Embryonic facial prominence (tissue), 1 donor: ENCODE data around the gene NRL.

Source experiments
- DNase-seq: peaks from one replicate; pipeline ENCODE4 v3.0.0-alpha.2; 2016; ENCODE audit errors: extremely low spot score

The NRL gene

GRCh38 chr14:24080888-24081738 lies 33.6 kb downstream of the NRL start:
- DNase-seq: no peak

- DNase-seq: no peak
Observed at GRCh38 chr14:24080142-24080530, 34.6 kb downstream of the NRL start.

DNA sequence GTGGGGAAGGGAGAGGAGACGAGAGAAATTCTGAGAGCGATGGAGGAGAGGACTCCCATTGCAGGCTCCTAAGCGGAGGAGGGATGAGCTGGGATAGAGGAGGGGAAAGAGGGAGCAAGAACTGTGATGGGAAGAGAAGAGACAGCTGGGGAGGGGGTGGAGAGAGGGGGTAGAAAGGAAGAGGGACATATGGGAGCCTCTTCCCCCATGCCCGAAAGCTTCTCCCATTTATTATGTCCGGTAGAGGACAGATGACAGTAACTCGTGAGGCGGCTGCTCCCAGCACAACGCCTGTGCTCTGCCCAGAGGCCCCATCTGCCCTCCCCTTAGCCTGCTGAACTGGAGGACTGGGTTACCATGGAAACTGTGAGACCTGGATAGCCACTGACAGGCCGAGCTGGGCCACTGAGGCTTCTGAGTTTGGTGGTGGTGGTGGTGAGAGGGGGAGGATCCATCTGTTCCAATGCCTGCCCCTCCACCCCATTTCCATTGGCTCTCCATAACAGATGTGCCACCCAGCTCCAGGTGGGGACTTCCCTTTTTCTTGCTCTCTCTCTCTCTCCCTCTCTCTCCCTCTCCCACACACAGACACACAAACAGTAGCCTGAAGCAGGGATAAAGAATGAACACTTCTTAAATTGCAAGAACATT lies 35.1 kb downstream of the NRL start:
- no peak for DNase-seq

- DNase-seq: no peak
Observed at GRCh38 chr14:24078146-24078545, 36.6 kb downstream of the NRL start.

GRCh38 chr14:24077086-24077485 lies 37.7 kb downstream of the NRL start:
- no peak for DNase-seq

- no peak for DNase-seq
Observed at GRCh38 chr14:24076302-24076601, 38.5 kb downstream of the NRL start.

DNA sequence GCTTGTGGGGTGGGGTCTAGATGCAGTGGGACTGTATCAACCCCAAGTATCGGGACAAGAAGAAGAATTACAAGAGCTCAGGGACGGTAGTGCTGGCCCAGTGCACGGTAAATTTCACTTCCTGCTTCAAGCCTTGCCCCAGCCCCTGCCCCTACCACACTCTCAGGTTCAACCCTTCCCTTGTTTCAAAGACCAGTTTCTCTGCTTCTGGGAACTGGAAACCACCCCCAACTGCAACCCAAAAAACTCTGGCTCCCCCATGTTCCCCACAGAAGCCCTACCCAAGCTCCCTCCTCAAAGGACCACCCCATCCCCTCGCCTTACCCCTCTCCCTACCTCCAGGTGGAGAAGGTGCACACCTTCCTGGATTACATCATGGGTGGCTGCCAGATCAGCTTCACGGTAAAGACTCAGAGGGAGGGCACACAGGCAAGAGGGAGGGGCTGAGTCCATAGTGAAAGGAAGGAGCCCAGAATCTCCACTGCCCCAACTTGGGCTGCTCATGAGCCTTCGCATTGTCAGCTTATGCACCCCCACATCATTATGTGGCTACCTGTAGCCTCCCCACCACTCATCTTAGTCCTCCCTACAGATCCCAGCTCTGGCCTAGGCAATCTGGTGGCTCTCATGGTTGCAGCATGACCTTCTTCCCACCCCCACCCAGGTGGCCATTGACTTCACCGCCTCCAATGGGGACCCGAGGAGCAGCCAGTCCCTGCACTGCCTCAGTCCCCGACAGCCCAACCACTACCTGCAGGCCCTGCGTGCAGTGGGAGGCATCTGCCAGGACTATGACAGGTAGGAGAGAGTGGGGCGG lies 39.1 kb downstream of the NRL start:
- DNase-seq: no peak

GRCh38 chr14:24074625-24075484 lies 39.9 kb downstream of the NRL start:
- DNase-seq: no peak

GRCh38 chr14:24072881-24073877 lies 41.6 kb downstream of the NRL start:
- no peak for DNase-seq

DNA sequence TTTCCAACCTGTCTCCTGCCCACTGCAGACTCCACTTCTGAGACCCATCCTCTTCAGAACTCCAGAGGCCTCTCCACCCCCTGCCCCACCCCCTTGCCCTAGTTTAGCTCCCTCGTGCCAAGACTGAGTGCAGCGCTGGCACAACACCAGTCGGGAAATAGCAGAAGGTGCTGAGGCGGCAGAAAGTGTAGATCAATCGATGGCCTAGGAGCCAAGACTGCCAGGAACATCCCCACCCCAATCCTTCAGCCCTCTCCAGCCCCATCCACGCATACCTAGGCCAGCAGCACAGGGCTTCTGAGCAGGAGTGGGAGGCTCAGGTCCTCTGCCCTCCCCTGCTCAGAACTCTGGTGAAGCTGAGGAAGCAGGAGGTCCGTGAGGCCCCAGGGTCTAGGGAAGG lies 42.3 kb downstream of the NRL start:
- no peak for DNase-seq

DNA sequence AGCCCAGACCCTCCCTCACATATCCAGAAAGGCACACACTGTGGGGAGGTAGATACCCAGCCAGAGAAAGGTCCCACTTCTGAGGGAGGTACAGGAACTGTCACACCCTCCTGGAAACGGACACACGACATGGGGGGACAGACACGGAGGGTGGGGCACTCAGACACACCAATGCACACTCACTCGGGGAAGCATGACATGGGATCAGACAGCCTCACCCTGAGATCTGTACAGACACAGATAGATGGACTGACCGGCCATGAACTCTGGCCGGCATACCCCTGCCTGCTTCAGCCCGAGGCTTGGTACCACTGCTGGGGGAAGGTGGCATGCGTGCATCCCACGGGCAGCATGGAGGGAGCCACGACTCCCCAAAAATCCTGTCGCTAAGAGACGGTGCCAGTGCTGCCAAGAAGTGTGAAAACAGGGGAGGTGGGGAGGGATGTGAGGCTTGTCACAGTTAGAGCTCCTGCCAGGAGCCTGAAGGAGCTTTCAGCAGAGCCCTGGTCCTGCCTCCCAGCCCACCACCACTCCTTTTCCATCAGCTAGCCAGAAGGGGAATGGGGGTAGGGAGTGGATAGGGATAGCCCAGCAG lies 42.8 kb downstream of the NRL start:
- DNase-seq: no peak

GRCh38 chr14:24071144-24071697 lies 43.5 kb downstream of the NRL start, which contains the start of gene CPNE6:
TSS of gene CPNE6 (plus strand) at chr14:24071562. CDS start at chr14:24072937, 1,375 bp downstream.
- DNase-seq: no peak

GRCh38 chr14:24070285-24071143 lies 44.2 kb downstream of the NRL start:
- no peak for DNase-seq

DNA sequence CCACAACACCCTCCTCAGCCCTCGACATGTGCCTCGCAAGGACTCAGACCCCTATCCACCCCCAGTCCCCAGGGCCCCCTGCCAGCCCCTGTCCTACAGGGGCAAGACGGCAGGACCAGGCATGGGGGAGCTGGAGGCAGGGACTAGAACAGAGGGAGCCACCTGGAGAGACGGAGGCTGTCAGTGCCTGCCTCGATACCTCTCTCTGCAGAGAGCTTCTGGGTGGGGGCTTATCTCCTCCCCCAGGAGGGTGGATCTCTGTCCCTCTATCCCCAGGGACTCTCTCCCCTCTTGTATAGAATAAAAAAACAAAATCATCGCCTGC lies 45.4 kb downstream of the NRL start:
- DNase-seq: no peak

GRCh38 chr14:24068711-24069410 lies 45.9 kb downstream of the NRL start:
- DNase-seq: no peak

GRCh38 chr14:24067133-24068082 lies 47.3 kb downstream of the NRL start:
- no peak for DNase-seq

GRCh38 chr14:24066496-24067132 lies 48.1 kb downstream of the NRL start:
- no peak for DNase-seq
